NCI-H146 (cell line): ENCODE data around the gene GRAP2.

Experiments
- DNase-seq: peaks from one replicate; lab custom pipeline; 2025; lab: John Stamatoyannopoulos, UW

GRAP2 gene

DNA sequence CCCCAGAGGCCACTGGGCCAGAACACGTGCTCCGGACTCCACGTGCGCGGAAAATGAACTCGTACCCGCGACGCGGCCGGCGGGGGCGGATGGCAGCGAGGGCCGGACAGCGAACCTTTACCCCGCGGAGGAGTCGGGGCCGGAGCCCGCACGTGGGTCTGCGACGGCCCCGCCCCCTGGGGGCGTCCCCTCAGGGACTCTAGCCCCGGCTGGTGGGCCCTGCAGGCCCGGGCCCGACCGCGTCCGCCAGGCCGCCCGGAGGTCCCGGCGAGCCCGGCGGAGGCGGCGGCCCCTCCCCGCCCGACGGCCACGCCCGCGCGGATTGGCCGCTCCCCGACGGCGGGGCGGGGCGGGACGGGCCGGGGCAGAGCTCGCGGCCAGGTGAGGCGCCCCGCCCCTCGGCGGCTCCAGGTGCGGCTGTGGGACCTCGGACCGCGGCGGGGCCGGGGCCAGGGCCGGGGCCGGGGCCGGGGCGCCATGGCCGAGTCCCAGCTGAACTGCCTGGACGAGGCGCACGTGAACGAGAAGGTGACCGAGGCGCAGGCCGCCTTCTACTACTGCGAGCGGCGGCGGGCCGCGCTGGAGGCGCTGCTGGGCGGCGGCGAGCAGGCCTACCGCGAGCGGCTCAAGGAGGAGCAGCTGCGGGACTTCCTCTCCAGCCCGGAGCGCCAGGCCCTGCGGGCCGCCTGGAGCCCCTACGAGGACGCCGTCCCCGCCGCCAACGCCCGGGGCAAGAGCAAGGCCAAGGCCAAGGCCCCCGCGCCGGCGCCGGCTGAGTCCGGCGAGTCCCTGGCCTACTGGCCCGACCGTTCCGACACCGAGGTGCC lies 93.9 kb downstream of the GRAP2 start, which contains the start of gene FAM83F:
Gene FAM83F, plus strand, starts transcription at position 389 of the 827 bp plus-strand sequence. Its CDS starts 89 bp downstream, at position 478.
- peak; percentile 73 for DNase-seq

DNA sequence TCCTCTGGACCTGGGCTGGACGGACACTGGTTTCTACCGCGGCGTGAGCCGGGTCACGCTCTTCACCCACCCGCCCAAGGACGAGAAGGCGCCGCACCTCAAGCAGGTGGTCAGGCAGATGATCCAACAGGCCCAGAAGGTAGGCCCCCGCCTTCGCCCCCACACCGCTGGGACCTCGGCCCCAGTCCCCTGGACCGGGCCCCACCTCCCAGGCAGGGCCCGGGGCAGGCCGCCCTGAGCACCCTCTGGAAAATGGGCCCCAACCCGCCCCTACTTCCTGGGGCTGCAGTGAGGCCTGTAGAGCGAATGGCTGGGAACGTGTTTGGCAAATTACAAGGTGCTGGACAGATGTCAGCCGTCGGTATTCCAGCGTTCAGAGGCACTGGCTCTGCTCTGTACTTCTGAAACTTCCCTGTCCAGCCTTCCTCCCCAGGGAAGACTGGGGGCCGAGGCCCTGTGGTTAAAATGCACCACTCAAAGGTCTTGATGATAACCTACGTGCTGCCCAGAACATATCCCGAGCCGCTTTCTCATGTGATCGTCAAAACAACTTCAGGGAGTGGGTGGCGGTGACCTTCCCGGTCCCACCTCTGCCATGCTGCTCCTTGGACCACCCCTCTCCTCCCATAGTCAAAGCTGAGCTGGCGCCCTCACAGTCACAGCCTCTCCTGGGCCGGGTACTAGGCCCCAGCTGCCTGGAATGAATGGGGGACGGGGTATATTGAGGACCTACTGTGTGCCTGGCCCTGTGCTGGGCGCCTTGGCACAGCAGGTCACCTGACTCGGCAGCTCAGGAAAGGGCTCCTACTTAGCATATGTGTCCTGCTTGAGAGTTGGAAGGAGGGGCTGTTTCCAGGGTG lies 94.7 kb downstream of the GRAP2 start:
- DNase-seq: peak; percentile 44

DNA sequence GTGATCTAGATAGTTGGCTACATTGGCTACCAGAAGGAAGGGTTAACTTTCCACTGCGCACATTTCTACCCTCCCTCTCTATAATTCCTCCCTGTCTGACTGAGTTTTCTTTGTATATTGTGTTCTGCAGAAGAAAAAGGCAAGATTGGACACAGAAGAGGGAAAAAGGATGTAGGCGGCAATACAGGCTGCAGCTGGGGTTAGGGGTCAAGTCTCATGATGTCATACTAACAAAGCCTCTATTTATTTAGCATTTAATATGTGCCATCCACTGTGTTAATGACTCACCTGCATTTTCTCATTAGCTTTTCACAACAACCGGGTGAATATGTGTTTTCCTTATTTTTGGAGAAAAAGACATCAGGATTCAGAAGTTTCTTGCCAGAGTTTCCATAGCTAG lies 95.8 kb downstream of the GRAP2 start:
- DNase-seq: peak; percentile 39

DNA sequence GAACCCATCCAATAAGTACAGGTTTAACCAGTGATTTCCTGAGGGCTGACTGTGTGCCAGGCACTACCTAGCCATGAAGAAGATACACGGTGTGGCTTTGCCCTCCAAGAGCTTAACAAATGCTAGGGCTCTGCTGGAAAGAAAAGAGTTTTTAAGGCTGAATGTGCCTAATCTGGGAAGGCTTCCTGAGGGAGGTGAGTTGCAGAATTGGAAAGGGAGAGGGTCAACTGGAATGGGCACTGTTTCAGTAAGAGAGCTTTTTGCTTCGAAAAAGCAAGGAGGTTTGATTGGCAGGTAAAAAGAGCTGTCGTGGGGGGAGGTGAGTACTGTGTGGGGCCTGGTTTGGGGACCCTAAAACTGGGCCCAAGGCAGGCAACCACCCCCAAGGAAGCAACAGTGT lies 96.5 kb downstream of the GRAP2 start:
- DNase-seq: no peak

DNA sequence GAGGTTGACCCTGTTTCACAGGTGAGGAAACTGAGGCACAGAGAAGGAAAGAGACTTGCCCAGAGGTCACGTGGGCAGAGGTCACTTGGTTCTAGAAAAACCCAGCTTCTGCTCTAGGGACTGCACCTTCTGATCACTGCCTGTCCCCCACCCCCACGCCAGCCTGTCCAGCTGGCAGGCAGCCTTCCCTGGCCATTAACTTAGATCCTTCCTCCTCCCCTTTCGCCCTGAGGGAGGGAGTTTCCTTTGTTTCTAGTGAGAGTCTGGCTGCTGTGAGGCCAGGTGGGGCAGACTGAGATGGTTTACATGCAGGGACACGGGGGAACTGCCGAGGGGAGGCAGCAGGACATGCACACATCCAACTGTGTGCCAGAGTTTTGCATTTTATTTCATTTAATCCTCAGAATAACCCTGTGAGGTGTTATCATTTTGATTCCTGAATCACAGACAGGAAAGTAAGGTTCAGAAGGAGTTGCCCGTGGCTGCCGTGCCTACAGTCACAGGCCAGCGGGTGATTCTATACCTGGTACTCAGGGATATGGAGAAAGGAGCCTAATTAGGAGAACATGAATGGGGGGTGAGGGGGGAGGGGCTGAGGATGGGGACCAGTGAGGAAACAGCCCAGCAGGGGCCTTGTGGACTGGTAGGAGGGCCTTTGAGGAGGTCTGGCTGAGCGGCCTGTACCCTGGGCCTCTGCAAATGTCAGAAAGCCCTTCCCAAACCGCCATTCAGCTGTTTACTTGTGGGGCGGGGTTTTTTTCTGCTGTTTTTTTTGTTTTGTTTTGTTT lies 97.2 kb downstream of the GRAP2 start:
- DNase-seq: peak; percentile 94

DNA sequence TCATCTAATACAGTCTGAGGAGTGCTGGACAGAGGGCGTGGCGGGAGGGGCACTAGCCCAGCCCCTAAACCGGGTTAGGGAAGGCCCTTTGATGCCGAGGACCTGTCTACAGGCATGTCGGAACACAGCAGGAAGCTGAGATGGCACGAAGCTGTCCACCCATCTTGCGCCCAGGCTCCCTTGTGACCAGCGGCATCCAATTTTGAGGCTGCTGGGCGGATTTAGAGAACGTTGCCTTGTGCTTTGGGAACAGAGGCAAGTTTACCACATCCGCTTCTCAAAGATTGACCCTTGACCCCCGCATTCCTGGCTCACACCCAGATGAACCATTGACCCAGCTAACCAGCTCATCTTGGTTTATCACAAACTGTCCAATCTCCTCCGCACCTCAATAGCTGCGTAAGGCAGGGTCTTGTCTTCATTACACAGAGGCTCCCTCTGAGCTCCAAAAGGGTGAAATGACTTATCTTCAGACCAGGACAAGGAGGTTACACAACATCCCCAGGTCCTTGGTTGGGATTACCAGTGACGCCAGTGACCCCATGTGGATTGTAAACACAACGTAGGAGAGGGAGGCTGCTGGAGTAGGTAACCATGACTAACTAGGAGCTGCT lies 98.4 kb downstream of the GRAP2 start:
- DNase-seq: peak; percentile 14

DNA sequence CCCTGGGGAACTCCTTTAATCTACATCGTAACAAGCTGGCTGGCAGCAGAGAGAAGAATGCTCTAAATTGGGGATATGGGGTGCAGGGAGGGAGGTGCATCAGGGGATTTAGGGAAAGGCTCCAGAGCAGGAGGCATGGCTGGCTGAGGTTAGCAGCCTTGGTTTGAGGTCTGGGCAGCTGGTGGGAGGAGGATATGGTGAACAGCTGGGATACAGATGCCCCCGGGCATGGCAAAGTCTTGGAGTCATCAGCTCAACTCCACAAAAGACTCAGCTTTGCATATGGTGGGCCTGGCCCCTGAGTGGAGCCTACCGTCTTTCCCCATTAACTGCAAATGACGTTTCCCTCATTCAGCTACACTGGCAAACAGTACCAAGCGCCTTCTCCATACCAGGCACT lies 99.3 kb downstream of the GRAP2 start:
- no peak for DNase-seq

DNA sequence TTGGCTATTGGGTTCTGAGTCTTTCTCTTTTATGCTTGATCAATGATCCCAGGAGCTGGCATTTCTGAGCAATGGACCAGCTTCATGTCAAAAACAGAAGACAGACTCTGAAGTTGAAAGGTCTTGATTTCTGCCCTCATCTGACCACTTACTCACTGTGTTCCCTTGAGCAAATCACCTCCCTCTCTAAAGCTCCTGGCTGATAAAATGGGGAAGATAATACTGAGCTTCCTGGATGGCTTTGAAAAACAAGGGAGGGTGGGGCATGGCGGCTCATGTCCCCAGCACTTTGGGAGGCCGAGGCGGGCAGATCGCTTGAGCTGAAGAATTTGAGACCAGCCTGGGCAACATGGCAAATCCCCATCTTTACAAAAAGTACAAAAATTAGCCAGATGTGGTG lies 100.2 kb downstream of the GRAP2 start:
- DNase-seq: no peak

DNA sequence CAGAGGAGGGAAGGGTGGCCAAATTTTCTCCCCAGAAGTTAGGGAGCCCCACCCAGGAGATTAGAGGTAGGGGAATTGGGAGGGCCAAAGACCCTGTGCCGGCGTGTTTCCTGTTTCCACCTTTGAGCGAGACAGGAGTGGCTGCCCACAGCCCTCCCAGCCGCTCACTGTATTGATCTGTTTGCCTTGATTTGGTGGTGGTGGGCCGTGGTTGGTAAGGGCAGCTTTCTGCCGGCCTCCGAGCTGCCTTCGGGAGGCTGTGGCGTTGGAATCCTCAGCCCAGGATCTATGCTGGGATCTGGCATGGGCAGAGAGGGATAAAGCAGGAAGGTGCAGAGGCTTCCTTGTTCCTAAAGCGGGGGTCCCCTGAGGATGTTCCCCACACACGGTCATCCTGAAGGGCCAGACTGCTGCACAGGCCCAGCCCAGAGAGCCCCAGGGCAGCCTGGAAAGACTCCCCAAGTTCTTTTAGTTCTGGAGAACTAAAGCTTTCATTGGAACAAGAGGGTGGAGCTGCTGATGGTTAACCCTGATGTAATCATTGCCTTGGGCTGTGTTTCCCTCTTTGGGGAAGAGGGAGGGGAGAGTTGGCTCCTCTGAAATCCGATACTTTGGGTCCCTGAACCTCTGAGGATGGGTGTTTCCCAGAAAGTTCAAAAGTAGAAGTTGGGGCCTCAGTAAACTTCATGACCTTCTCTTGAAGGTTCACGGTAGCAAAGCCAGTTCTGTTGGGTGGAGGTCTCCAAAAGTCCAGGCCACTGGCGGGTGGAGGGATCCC lies 101.1 kb downstream of the GRAP2 start:
- no peak for DNase-seq

DNA sequence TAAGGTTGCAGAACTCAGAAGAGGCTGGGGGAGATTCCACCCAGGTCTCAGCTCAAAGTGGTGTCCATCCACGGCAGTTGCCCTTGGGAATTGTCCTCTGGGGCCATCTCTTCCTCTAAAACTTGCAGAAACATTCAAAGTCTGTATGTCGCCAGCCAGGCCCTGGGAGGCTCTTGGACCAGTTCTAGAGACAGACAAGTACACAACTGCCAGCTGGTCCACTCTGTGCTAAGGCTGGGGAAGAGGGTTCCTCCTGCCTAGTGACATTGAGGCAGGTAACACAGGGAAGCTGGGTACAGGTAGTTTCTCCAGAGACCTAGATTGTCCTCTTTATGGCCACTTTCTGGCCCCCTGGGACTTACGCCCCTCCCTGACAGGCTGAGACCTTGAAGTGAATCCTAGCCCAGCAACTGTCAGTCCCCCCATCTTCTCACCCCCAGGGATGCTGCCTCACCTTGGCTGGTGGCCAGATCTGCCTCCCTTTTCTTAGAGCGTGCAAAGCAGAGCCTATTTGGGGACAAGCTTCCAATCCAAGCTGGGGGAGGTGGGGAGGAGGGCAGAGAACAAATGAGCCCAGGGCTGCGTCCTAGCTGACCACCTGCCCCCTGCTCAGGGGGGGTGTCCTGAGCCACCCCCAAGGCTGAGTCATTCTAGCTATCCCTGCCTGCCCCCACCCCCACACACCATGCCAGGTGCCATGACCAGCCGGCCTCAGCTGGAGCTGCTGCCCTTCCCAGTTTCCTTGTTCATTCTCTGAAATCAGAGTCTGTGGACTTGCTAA lies 102.2 kb downstream of the GRAP2 start:
- peak; percentile 26 for DNase-seq

DNA sequence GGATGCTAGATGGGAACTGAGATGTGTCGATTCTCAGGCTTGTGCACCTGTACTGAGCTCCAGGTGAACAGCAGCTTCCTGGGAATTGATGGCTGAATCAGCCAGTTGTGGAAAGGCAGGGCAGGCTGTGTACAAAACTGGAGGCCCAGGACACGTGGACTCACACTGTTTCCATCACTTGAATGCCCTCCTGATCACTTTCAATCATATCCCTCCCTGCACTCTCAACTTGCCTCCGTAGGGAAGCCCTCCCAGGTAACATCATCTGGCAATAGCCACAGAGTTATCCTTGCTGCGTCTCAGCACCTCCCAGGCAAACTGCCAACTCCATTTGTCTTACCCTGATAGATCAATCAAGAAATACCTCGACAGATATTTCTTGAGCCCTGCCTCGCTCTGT lies 104.0 kb downstream of the GRAP2 start:
- DNase-seq: no peak

DNA sequence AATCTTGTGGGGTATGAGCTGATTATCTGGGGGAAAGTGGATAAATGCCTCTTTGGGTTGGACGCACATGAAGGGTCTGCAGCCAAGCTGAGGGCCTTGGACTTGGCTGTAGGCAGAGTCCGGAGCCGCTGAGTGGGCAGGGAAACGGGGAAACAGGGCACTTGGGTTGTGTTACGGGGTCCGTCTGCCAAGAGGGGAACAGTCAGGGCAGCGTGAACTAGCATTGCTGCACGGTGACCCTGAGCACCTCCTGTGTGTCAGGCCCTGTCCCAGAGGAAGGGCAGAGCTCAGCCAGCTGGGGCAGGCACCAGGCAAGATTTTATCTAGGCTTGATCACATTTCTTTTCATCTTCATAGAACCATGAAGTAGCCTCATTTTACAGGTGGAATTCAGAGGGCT lies 105.8 kb downstream of the GRAP2 start:
- DNase-seq: no peak

DNA sequence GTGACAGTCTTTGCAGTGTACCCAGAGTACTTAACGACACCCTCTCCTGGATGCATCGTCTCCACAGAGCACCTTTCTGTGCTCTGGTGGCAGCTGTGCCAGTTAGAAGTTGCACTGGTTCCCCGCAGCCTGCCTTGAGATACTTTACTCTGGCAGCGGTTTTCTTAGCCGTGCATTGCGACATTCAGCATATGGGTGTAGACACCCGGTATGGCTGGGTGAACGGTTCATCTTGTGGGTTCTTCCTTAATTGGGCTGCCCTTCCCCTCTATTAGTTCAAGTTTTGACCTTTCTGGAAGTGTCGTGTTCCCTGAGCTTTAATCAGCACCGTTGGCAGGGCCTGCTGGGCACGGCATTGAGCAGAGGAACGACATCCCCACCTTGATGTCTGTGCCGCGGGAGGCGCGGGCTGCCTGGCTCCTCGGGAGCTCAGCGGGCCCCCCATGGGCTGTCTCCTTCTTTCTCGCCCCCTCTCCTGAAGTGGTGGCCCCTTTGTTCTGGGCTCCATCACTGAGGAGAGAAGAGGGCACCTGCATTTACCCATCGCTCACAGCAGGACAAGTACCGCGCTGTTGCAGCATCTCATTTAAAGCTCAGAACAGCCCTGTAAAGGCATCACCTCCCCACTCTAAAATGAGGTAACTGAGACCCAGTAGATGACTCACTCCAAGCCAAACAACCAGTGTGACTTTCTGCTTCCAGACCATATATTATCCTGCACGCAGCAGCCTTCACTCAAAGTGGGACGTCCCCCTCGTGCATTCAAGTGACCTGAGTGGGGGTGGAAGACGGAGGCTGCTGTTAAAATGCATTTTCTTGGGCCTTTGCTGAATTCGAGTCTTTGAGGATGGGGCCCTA lies 107.2 kb downstream of the GRAP2 start:
- DNase-seq: no peak

DNA sequence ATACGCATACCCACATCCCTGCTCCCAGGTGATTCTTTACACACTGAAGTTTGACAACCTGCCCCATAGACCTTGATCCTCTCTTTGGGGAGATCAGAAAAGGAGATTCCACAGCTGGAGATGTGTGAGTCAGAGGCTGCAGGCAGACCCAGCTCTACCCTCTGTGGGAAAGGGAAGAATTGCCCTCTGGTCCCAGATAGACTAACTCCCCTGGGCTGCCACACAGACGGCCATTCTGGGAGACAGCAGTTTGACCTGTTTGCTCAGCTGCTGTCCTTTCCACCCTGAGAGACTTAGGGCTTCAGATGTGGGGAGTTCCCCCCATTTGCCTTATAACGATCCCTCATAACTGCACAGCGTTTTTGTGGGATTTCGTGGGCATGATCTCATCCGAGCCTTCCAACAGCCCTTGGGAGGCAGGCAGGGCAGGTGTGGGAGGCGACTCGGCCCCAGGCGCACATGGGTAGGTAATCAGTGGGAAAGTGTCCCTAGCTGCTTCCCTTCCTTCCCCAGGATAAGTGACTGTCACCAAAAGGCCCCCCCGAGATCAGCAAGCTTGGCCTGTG lies 107.9 kb downstream of the GRAP2 start:
- peak; percentile 57 for DNase-seq

DNA sequence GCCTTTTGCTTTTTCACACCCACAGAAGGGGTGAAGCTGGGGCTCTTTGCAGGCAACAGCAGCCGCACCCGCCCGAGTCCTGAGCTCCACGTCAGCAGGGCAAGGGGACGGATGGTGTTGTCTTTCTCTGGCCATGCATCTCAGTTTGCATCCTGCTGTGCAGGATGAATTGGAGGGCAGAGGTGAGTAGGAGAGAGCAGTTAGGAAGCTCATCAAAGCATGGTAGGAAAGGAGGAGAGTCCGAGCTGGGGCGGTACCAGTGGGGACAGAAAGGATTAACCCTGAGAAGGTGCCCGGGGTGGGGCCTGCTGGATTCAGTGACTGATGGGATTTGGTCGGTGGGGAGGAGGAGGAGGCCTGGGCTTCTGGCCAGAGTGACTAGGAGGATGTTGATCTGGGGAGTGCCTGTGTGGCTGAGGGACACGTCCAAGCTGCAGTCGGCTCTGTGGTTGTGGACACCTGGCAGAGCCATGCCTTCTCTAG lies 108.4 kb downstream of the GRAP2 start:
- peak; percentile 91 for DNase-seq

DNA sequence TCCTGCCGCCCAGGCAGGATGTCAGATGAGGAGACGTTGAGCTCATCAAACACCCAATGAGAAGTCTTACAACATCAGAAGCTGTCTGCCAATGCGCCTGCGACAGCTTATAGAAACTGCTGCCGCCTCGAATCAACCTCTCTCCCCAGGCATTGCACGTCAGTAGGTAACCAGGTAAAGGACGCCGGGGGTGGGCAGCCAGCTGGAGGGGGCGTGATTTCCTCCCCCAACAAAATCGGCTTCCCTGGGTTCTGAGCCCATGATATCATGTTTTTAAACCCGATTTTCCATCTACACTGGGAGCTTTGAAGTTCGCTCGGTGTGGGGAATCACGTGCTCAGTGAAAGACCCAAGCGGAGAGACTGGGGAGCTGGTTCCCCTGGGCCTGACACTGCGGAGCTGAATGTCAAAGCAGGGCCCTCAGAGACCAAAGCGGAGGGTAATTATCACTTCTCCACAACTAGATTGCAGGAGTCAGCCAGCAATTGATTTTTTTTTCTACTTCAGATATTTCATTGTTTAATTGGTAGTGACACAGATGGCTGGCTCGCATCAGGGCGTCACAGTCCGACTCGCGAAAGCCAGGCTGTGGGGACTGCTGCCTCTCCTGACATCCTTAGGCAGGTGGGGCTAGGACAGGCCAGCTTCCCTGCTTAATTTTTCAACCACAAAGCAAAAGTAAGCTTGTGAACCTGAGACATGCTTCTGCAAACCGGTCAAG lies 109.2 kb downstream of the GRAP2 start:
- DNase-seq: peak; percentile 71

DNA sequence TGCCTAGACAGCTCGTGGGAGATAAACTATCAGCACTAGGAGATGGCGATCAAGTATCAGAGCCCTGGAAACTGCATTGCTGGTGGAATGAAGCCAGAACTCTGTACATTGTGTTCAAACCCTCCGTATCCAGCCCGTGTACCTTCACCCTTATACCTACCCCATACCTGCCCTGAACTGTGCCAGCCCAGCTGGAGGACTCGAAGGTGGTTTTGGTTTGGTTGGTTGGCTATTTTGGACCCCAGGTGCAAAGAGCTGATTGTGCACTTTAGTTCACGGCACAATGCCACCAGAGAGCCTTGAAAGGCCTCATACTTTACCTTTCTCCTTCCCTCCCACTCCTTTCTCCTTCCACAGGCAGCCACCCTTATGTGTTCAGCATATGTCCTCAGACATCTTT lies 109.9 kb downstream of the GRAP2 start:
- no peak for DNase-seq

DNA sequence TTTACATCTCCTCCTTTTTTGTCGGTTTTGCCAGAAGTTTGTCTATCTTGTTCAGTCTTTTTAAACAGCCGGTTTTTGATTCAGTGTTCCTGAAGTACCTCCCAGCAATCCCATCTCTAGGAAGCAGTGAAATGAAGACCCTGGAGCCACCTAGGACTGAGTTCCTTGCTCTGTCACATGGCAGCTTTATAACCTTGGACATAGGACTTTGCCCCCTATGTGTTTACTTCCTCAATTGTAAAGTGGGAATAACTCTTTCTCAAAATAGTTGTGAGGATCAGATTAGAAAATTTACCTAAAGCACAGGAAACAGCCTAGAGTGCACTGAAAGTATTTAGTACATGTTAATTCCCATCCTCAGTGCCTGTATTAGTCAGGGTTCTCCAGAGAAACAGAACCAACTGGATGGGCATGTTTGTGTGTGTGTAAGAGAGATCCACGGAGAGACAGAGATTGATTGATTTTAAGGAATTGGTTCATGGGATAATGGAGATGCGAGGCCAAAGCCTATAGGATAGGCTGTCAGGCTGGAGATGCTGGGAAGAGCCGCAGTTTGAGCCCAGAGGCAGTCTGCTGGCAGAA lies 113.9 kb downstream of the GRAP2 start:
- DNase-seq: no peak
